GM19452 (cell line): ENCODE data around the gene PTPRM.

Experiments used
- ATAC-seq: cut with Tn5 transposase; IDR thresholded peaks from one replicate; pipeline ENCODE4 v1.9.1; 2021; ENCODE audit not compliant: unreplicated experiment

Gene PTPRM

GRCh38 chr18:7844418-7844817, 277.3 kb downstream of the PTPRM start:
- ATAC-seq, result no peak

DNA sequence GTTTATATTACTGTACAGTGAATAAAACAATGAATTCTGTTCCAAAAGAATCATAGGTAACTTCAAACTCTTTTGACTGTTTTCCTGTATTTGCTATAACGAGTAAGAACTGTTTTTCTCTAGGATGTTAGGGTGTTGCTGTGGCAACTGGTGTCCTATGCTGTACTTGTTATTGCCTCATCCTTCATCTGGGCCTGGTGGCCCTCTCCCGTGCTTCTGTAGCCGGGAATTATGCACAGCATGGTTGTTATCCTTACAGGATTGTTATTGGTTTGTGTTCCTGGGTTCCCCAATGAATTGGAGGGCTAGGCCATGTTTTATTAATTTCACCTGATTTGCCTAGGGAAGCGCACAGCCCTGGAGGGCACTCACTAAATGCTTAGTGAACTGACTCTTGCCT, 279.2 kb downstream of the PTPRM start:
- no peak for ATAC-seq

DNA sequence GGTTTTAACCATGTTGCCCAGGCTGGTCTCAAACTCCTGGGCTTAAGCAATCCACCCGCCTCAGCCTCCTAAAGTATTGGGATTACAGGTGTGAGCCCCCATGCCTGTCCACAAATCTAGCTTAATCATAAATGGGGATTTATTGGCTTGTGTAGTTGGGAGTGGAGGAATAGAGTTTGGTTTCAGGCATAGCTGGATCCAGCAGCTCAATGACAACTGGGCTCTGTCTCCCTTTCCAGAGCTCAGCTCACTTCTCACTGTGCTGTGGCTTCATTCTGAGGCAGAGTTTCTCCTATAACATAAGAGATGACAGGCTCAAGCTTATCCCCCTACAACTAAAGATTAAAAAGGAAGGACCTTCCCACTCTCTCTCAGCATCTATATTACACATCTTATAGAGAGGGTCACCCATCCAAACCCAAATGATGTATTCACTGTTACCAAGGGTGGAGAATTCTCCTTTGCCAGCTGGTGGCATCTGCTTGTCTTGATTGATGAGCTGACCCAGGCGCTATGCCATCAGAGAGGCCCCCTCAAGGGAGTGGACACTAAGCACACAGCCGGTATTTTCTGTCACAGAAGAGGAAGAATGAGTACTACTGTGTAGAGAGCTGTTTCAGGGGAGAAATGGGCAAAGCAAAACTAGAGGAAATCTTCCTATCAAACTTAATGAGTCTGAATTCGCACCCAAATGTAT, 280.4 kb downstream of the PTPRM start:
- ATAC-seq, result no peak

- no peak for ATAC-seq
These were observed 280.9 kb downstream of the PTPRM start for GRCh38 chr18:7848054-7848412.

GRCh38 chr18:7850446-7850845, 283.3 kb downstream of the PTPRM start:
- no peak for ATAC-seq

GRCh38 chr18:7855028-7855427, 287.9 kb downstream of the PTPRM start:
- no peak for ATAC-seq

- ATAC-seq, result no peak
These were observed 288.6 kb downstream of the PTPRM start for GRCh38 chr18:7855671-7856070.

- ATAC-seq, result no peak
These were observed 289.0 kb downstream of the PTPRM start for GRCh38 chr18:7856116-7856515.

DNA sequence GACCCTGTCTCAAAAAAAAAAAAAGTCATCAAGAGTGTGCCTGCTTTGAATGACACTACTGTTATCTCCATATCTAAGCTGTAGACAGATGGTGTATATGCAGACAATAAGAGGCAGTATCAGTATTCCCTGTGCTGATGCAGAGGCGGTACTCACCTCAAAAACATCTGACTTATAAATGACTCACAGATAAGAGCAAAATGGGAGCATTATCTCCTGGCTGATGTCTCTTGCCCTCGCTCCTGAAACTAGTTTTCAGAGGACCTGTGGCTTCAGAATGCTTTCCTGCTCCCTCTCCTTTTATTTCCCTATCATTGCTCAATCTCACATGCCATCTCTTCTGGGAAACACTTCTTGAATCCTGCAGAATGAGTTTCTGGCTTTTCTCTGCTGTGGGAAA, 289.6 kb downstream of the PTPRM start:
- no peak for ATAC-seq

DNA sequence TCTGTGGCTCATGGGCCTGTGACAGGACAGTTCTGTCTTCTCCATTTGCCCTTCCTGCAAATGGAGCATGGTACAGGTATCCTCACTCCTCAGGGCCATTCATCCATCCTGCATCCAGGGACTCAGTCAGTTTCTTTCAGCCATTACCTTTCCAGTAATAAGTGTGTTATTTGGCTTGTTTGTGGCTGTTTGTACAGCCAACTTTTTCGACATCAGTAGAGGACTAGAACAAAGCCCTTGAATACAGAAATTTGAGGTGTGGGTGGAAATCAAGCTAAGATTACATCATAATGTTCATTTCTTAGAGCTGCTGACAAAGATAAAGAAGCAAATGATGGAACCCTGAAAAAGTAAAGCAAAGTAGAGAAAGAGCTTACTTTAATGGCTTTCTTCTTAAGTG, 290.4 kb downstream of the PTPRM start:
- ATAC-seq, result no peak

GRCh38 chr18:7859122-7859521, 292.0 kb downstream of the PTPRM start:
- no peak for ATAC-seq

GRCh38 chr18:7870266-7870665, 303.1 kb downstream of the PTPRM start:
- ATAC-seq, result no peak

DNA sequence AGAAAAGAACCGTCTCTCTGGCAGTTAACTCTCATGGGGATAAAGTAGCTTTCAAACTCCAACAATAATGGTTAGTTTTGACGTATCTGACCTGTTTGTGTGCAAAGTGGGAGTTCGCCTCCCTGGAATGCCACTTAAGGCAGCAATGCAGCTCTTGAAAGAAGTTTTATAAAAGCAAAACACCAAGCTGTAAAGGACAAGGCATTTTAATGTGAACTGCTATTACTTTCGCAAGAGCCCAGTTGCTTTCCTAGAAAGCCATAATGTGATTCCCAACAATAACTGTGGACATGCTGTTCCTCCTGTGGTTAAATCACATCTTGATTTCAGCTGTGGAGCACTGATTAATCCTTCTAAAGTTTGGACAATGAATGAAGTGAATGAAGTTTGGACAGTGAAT, 303.7 kb downstream of the PTPRM start:
- no peak for ATAC-seq

DNA sequence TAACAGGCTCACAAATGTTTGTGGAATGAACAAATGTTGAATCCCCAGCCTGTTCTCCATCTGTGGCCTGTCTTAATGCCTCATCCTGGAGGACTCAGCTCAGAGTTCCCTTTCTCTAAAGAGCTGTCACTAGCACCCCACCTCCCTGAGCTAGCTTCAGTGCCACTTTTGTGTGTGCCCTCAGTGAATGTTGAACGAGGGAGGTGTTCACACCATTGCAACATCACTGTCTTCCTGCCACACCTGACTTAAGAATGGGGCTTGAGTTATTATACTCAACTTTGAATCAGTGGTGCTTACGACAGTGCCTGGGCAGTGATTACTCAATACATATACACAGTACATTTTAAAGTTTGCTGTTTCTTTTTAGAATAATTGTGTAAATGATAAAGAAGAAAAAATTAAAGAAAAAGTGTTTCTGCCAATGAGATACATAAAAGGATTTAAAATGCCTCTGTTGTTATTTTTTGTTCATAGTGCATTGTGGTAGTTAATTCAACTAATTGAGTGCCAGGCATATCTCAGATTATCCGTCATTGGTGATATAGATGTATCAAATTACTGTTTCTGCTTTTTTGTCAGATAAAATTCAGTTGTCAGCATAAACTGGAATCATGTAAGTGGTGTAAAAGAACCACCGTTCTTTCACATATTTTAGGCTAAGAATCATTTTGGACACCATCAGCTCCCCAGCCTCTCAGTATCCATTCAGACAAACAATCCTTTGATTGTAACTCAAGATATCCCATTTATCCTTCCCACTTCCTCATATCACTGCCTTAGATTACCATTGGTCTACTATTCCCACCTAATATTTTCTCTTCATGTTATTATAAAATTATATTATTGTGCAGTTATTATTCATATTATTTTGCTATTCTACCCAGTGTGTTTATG, 304.7 kb downstream of the PTPRM start:
- ATAC-seq, result no peak

- ATAC-seq, result no peak
These were observed 305.5 kb downstream of the PTPRM start for GRCh38 chr18:7872569-7872968.

- no peak for ATAC-seq
These were observed 306.2 kb downstream of the PTPRM start for GRCh38 chr18:7873316-7873715.

DNA sequence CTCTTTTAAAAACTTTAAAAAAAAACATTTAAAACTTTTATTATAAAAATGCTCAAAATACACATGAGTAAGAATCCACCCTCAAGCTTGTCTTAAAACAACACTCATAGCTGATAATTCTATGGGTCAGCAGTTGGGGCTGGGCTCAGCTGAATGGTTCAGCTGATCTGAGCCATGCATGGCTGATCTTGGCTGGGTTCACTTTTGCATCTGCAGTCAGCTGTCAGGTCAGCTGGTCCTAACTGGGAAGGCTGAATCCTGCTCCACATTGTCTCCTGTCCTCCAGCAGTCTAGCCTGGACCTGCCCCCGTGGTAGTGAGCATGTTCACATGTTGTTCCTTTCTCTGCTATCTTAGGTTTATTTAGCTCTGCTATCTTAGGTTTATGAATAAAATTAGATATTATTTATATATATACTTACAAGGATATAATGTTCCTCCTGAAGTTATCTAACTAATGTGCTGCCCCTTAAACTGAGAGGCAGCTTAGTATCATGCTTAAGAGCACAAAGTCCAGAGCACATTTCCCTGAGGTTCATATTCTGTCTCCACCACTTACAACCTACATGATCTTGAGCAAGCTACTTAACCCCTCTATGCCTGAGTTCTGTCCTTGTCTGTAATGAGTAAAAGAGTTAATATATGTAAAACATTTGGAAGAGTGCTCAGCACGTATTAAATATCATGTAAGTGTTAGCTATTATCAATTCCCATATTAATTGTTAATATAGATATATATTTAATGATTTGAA, 309.4 kb downstream of the PTPRM start:
- ATAC-seq, result no peak

DNA sequence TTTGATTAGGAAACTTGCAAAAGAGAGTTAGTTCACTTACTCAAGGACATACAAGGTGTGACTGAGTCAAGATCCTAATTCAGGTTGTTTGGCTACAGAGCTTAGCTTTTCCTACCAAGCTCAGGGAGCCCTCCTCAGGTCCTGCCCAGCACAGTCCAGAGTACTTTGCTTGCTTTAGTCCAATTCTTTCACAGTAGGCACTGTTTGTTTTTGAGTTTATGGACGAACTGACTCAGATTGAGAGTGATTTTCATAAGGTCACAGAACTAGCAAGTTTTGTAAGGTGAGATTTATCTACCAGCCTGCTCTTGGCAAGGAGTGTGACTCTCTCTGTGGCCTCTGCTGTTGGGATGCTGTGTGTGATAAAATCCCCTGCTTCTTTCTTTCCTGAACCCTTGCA, 310.5 kb downstream of the PTPRM start:
- no peak for ATAC-seq

DNA sequence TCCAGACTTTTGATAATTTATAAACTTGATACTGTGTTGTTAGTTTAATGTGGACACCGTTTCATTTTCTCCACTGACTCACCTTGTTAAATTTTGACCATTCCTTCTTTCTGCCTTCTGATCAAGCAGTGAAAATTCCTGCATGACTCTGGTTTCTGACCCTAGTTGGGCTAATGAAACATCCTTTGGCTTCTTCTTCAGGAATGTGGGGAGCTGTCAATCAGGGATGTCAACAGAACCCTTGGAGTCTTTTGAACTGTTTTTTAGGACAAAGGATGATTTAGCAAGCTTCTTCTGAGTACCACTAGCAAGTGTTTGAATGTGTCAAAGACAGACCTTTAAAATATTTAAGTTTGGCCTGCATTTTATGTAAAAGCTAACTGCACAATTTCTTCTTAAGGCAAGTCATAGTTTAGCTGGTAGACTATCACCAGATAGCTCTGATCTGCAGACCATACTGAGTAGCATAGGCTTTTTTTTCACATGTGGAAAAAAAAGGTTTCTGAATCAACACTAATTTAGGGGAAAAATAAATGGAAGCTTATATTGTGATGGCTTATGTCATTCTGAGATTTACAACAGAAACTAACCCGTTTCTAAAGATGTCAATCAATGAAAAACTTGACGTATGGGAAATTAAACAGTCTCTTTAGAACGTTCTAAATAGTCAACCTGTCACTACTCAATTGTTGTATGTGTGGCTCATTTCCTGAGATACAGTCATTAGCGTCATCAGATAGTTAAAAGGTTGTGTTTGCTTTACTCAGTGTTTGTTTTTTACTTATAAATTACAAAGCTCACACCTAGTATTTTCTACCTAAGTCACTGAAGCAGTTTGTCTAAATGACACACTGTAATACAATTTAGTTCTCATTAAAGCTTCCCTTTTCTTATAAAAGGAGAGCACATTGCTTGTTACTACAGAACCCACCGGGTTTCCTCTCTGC, 311.4 kb downstream of the PTPRM start:
- ATAC-seq, result no peak

GRCh38 chr18:7879717-7880116, 312.6 kb downstream of the PTPRM start:
- no peak for ATAC-seq

GRCh38 chr18:7885865-7886264, 318.7 kb downstream of the PTPRM start:
- no peak for ATAC-seq
